ENCODE results near the gene PTPRM. TPM values are rescaled to one million over a fixed set of nuclear protein-coding genes. Genes with fewer than 3 reads are reported as not detected.
"Not testable (repeated sequence)": the region's sequence is repeated elsewhere in the genome, so short reads cannot be mapped to it uniquely, and the experiment has no call there.

PTPRM gene
- total and polyA plus RNA-seq, 9 donors = 61.7 to 91.5 (median 66.4) TPM

DNA sequence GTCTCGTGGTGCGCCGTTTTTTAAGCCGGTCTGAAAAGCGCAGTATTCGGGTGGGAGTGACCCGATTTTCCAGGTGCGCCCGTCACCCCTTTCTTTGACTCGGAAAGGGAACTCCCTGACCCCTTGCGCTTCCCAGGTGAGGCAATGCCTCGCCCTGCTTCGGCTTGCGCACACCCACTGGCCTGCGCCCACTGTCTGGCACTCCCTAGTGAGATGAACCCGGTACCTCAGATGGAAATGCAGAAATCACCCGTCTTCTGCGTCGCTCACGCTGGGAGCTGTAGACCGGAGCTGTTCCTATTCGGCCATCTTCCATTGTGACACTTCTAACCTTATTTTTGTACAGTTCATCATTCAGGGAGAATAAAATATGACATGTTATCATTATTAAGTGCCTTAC is 496.0 kb downstream of the PTPRM start:
- not testable (repeated sequence) for H3K4me3 ChIP-seq (ENCODE audit: low read length); H3K36me3 ChIP-seq (ENCODE audit: control insufficient read depth, insufficient read depth, low read length); DNase-seq; H3K27me3 ChIP-seq (ENCODE audit: control insufficient read depth, insufficient read depth, low read length); H3K9me3 ChIP-seq (replicated peaks; ENCODE audit: control insufficient read depth, low read depth, low read length); H3K27ac ChIP-seq (ENCODE audit: low read length); H3K4me1 ChIP-seq (ENCODE audit: control insufficient read depth, insufficient read depth, low read length)
- WGBS (ENCODE audit: insufficient coverage) = 61% methylated on average over 4 of the region's 22 CpGs

DNA sequence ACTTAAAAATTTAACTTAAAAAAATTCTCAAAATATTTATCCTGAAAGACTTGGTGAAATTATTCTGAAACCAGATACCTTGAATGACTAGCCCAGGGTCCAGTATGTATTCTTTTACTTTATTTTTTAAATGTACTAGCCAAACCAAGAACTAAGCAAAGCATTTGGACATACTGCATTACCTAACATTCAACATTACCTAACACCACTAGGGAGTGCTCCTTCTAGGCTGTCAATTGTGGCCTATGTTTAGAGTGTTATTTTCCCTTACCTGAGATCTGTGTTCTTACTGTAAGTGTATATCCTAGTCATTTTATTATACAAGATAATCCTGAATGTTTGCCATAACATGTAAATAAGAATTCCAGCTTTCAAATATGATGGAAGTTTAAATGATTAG is 496.6 kb downstream of the PTPRM start:
- no peaks in the 10 kb centered on the region for H3K36me3 ChIP-seq (ENCODE audit: control insufficient read depth, insufficient read depth, low read length)
- H3K27me3 ChIP-seq (ENCODE audit: control insufficient read depth, insufficient read depth, low read length) = no peaks in the 10 kb centered on the region
- no peaks in the 10 kb centered on the region for H3K9me3 ChIP-seq (replicated peaks; ENCODE audit: control insufficient read depth, low read depth, low read length)
- no peak for DNase-seq
- no peaks in the 10 kb centered on the region for H3K4me1 ChIP-seq (ENCODE audit: control insufficient read depth, insufficient read depth, low read length)
- no peak overlapping the region for H3K4me3 ChIP-seq (ENCODE audit: low read length)
- no peak overlapping the region for H3K27ac ChIP-seq (ENCODE audit: low read length)

DNA sequence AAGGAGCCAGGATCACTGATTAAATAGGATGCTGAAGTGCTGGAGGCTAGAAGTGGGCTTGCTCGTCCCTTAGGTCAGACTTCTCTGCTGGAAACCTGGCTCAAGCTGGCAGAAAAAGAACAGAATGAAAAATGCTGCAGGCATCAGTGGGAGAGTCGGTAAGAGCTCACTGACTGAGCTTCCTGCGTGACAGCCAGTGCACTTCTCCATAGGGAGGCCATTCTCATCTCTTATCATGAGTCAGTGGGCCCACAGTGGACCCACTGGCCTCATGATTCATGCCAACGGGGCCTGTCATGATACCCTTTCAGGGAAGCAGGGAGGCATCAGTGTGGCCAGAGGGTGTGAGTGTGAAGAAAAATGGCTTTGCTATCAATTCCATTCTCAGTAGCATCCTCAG is 498.2 kb downstream of the PTPRM start:
- Histone ChIP-seq H3K9me3 (replicated peaks; ENCODE audit: control insufficient read depth, low read depth, low read length) (no peaks in the 10 kb centered on the region), H3K4me3 (ENCODE audit: low read length) (no peak overlapping the region), H3K27me3 (ENCODE audit: control insufficient read depth, insufficient read depth, low read length) (no peaks in the 10 kb centered on the region), H3K4me1 (ENCODE audit: control insufficient read depth, insufficient read depth, low read length) (no peaks in the 10 kb centered on the region), H3K27ac (ENCODE audit: low read length) (no peak overlapping the region), H3K36me3 (ENCODE audit: control insufficient read depth, insufficient read depth, low read length) (peaks cover 2% of the 10 kb centered on the region)
- 83% methylated on average over 3 of the region's 4 CpGs for WGBS (ENCODE audit: insufficient coverage)
- no peak for DNase-seq

DNA sequence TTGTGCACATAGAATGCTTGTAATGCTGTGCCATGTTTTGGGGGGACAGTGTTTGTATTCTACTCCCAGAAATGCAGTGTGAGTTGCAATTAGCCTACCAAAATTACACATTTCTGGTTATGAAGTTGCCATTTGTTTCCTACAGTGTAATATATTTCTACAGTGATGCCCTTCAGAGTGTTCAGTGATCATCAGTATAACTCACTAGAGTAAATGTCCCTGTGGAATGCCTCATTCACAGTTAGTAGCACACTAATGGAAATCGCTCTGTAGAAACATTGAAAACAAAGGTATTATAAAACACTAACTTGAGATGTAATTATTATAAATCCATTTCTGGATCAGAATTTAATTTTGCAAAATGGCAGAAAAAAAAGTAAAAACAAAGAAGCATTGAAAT is 498.7 kb downstream of the PTPRM start:
- WGBS (ENCODE audit: insufficient coverage) = no CpG with 5 or more reads among the region's 1 CpG
- Histone ChIP-seq H3K4me3 (ENCODE audit: low read length) (no peak overlapping the region), H3K36me3 (ENCODE audit: control insufficient read depth, insufficient read depth, low read length) (peaks cover 2% of the 10 kb centered on the region), H3K9me3 (replicated peaks; ENCODE audit: control insufficient read depth, low read depth, low read length) (no peaks in the 10 kb centered on the region), H3K27me3 (ENCODE audit: control insufficient read depth, insufficient read depth, low read length) (no peaks in the 10 kb centered on the region), H3K27ac (ENCODE audit: low read length) (no peak overlapping the region), H3K4me1 (ENCODE audit: control insufficient read depth, insufficient read depth, low read length) (no peaks in the 10 kb centered on the region)
- no peak for DNase-seq

DNA sequence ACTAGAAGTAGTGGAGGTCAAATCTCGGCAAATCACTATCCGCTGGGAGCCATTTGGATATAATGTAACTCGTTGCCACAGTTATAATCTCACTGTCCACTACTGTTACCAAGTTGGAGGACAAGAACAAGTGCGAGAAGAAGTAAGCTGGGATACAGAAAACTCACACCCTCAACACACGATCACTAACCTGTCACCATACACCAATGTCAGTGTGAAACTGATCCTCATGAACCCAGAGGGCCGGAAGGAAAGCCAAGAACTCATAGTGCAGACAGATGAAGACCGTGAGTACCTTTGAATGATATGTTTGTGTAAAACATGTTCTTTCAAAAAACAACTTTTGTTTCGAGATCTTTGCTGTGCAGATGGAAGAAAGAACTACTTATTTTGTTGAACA is 502.6 kb downstream of the PTPRM start:
- DNase-seq = no peak
- H3K4me3 ChIP-seq (ENCODE audit: low read length) = no peak overlapping the region
- WGBS (ENCODE audit: insufficient coverage) = 67% methylated on average over 1 of the region's 8 CpGs
- no peak overlapping the region for H3K27ac ChIP-seq (ENCODE audit: low read length)
- no peaks in the 10 kb centered on the region for H3K27me3 ChIP-seq (ENCODE audit: control insufficient read depth, insufficient read depth, low read length)
- no peaks in the 10 kb centered on the region for H3K4me1 ChIP-seq (ENCODE audit: control insufficient read depth, insufficient read depth, low read length)
- H3K36me3 ChIP-seq (ENCODE audit: control insufficient read depth, insufficient read depth, low read length) = peaks cover 2% of the 10 kb centered on the region
- no peaks in the 10 kb centered on the region for H3K9me3 ChIP-seq (replicated peaks; ENCODE audit: control insufficient read depth, low read depth, low read length)

DNA sequence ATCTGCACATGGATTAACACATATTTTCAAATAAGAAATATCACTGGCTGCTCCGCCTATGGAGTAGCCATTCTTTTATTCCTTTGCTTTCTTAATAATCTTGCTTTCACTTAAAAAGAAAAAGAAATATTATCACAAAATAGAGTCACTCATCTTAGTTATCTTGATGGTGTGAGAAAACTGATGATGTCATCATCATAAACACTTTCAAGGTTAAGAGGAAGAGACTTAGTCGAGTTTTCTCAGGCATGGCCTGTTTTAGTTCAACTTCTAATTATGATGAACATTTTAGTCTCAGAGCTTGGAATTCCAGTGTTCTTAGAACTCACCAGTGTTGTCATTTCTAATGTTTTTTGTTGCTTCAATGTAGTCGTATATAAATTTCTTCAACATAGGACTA is 506.1 kb downstream of the PTPRM start:
- Histone ChIP-seq H3K27me3 (ENCODE audit: control insufficient read depth, insufficient read depth, low read length) (no peaks in the 10 kb centered on the region), H3K4me1 (ENCODE audit: control insufficient read depth, insufficient read depth, low read length) (no peaks in the 10 kb centered on the region), H3K36me3 (ENCODE audit: control insufficient read depth, insufficient read depth, low read length) (peaks cover 2% of the 10 kb centered on the region), H3K9me3 (replicated peaks; ENCODE audit: control insufficient read depth, low read depth, low read length) (no peaks in the 10 kb centered on the region), H3K4me3 (ENCODE audit: low read length) (no peak overlapping the region), H3K27ac (ENCODE audit: low read length) (no peak overlapping the region)
- no peak for DNase-seq
- WGBS (ENCODE audit: insufficient coverage) = no CpG with 5 or more reads among the region's 3 CpGs

DNA sequence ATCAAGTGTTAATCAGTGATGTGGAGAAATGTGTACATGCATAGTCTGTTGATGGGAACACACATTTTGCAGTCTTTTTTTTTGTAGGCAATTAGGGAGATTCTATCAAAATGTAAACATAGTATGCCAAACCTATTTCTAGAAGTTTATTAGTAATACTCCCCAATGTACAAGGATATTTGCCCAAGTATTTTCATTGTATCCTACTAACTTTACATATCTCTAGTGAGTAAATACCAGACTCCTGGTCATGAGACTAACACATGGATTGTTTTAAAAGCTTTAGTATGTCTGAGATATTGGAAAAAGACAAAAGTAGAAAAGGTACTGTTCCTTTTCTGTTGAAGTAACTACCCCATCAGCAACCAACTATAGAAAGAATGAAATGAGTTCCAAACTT is 513.0 kb downstream of the PTPRM start:
- DNase-seq = no peak
- no peaks in the 10 kb centered on the region for H3K4me1 ChIP-seq (ENCODE audit: control insufficient read depth, insufficient read depth, low read length)
- no peak overlapping the region for H3K27ac ChIP-seq (ENCODE audit: low read length)
- H3K4me3 ChIP-seq (ENCODE audit: low read length) = no peak overlapping the region
- H3K36me3 ChIP-seq (ENCODE audit: control insufficient read depth, insufficient read depth, low read length) = no peaks in the 10 kb centered on the region
- H3K9me3 ChIP-seq (replicated peaks; ENCODE audit: control insufficient read depth, low read depth, low read length) = no peaks in the 10 kb centered on the region
- H3K27me3 ChIP-seq (ENCODE audit: control insufficient read depth, insufficient read depth, low read length) = no peaks in the 10 kb centered on the region

DNA sequence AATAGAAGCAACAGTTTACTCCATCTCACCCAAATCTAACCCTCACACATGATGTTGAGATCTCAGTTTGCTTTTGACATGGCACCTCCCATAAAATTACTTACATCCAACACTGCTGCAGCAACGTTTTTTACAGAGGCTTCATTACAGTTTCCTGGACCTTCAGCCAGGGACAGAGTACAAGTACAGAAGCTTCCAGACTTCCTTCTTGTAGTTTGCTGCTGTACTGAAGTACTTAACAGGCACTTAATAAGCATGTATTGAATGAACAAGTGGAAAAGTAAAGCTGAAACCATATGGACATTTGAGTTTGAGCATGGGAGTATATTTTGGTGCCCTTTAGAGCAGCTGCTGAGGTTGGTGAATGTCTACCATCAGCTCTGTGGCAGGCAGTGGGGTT is 514.2 kb downstream of the PTPRM start:
- no CpG with 5 or more reads among the region's 1 CpG for WGBS (ENCODE audit: insufficient coverage)

DNA sequence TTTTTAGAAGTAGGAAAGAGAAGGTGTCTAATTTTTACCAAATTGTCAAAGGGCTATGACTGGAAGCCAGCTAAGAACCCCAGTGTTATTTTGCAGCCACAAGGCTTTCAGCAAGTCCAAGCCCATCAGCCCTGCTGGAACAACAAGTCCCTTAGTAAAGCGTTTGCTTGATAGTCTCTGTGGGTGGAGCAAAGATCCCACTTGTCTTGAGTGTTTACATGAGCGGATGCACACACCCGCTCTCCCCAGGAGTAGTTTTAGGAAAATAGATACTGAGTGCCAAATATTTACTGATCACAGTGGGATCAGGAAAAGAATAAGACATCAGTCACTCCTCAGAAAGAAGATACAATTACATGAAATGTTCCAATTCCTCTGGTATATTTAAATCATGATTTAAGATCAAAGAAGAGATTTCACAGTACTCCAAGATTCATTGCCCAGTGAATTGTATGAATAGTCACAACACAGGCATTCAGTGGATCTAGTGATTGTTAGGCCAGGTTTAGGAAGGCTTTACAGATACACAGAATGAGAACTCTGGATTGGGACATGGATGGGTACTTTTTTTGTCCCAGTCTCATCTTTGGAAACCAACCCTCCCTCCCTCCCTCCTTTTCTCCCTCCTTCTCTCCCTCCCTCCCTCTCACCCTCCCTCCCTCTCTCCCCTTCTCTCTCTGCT is 514.9 kb downstream of the PTPRM start:
- H3K4me3 ChIP-seq (ENCODE audit: low read length) = no peak overlapping the region
- H3K27ac ChIP-seq (ENCODE audit: low read length) = no peak overlapping the region
- H3K36me3 ChIP-seq (ENCODE audit: control insufficient read depth, insufficient read depth, low read length) = no peaks in the 10 kb centered on the region
- H3K27me3 ChIP-seq (ENCODE audit: control insufficient read depth, insufficient read depth, low read length) = no peaks in the 10 kb centered on the region
- no peaks in the 10 kb centered on the region for H3K9me3 ChIP-seq (replicated peaks; ENCODE audit: control insufficient read depth, low read depth, low read length)
- 40% methylated on average over 1 of the region's 3 CpGs for WGBS (ENCODE audit: insufficient coverage)
- DNase-seq = no peak
- no peaks in the 10 kb centered on the region for H3K4me1 ChIP-seq (ENCODE audit: control insufficient read depth, insufficient read depth, low read length)

More for the DNA sequence above, 514.2 kb downstream of the PTPRM start:
- Histone ChIP-seq H3K27me3 (ENCODE audit: control insufficient read depth, insufficient read depth, low read length) (no peaks in the 10 kb centered on the region), H3K27ac (ENCODE audit: low read length) (no peak overlapping the region), H3K4me3 (ENCODE audit: low read length) (no peak overlapping the region), H3K36me3 (ENCODE audit: control insufficient read depth, insufficient read depth, low read length) (no peaks in the 10 kb centered on the region), H3K4me1 (ENCODE audit: control insufficient read depth, insufficient read depth, low read length) (no peaks in the 10 kb centered on the region), H3K9me3 (replicated peaks; ENCODE audit: control insufficient read depth, low read depth, low read length) (no peaks in the 10 kb centered on the region)
- DNase-seq = no peak

DNA sequence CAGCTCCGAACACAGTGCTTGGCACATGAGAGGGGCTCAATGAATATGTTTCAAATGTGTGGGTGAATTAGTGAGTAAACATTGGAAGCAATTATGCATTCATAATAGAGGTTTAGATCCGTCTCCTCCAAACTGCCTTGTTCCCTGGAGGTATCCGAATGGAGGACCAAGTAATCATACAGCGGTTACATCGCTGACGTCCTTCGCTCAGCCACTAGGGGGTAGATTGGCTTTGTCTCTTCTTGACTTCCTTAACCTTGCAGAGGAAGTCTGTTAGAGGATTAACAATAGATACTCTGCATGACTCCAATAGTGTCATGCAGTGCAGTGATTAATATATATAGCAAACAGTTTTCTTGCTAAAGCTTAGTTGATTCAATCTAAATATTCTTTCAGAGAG is 517.0 kb downstream of the PTPRM start:
- Histone ChIP-seq H3K9me3 (replicated peaks; ENCODE audit: control insufficient read depth, low read depth, low read length) (no peaks in the 10 kb centered on the region), H3K27ac (ENCODE audit: low read length) (no peak overlapping the region)
- no CpG with 5 or more reads among the region's 7 CpGs for WGBS (ENCODE audit: insufficient coverage)

DNA sequence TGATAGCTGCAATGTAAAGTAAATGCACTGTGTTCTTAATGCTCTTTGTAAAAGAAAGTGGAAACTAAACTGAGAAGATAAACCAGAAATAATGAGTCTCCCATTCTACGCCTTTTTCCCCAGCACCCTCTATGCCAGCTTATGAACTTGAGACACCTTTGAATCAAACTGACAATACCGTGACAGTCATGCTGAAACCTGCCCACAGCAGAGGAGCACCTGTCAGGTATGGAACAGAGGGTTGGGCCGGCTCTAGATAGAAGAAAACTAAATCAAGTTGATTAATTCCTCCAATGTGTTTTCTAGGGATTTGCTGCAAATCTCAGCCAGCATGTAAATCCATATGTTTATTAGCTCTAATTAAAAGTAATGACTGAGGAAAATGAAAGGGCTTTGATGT is 521.5 kb downstream of the PTPRM start:
- H3K9me3 ChIP-seq (replicated peaks; ENCODE audit: control insufficient read depth, low read depth, low read length) = no peaks in the 10 kb centered on the region
- no peaks in the 10 kb centered on the region for H3K4me1 ChIP-seq (ENCODE audit: control insufficient read depth, insufficient read depth, low read length)
- no peaks in the 10 kb centered on the region for H3K36me3 ChIP-seq (ENCODE audit: control insufficient read depth, insufficient read depth, low read length)
- DNase-seq = no peak
- no CpG with 5 or more reads among the region's 3 CpGs for WGBS (ENCODE audit: insufficient coverage)
- H3K27me3 ChIP-seq (ENCODE audit: control insufficient read depth, insufficient read depth, low read length) = no peaks in the 10 kb centered on the region
- H3K27ac ChIP-seq (ENCODE audit: low read length) = no peak overlapping the region
- no peak overlapping the region for H3K4me3 ChIP-seq (ENCODE audit: low read length)

More for the DNA sequence above, 517.0 kb downstream of the PTPRM start:
- DNase-seq = peak; percentile 48
- no peaks in the 10 kb centered on the region for H3K36me3 ChIP-seq (ENCODE audit: control insufficient read depth, insufficient read depth, low read length)
- H3K27me3 ChIP-seq (ENCODE audit: control insufficient read depth, insufficient read depth, low read length) = no peaks in the 10 kb centered on the region
- H3K4me3 ChIP-seq (ENCODE audit: low read length) = no peak overlapping the region
- H3K4me1 ChIP-seq (ENCODE audit: control insufficient read depth, insufficient read depth, low read length) = no peaks in the 10 kb centered on the region

All from muscle of leg (tissue), 11 donors.